Panc1 (cell line): ENCODE data around the gene N4BP3.
A peak's percentile ranks its signal among the peaks of the same experiment; 100 is the strongest.

ENCODE experiments used
- CTCF ChIP-seq: fragments of 450-650 bp; IDR thresholded peaks from 2 replicates; pipeline ENCODE4 v1.5.1; 2017; ENCODE audit warnings: mild to moderate bottlenecking
- POLR2AphosphoS5 ChIP-seq: IDR thresholded peaks from 2 replicates; pipeline ENCODE4 v1.6.1; 2012; ENCODE audit warnings: mild to moderate bottlenecking, low read depth, low read length, moderate library complexity

- TF ChIP-seq CTCF (peak; percentile 98), POLR2AphosphoS5 (no peak; the same call in 1 of the 2 replicates)
Measured at GRCh38 chr5:178163772-178164735, 50.7 kb downstream of the N4BP3 start.
